ENCODE data around the gene RAB11B.
A peak's percentile ranks its signal among the peaks of the same experiment; 100 is the strongest.
"Not testable (repeated sequence)": the region's sequence is repeated elsewhere in the genome, so short reads cannot be mapped to it uniquely, and the experiment has no call there.

Gene RAB11B

DNA sequence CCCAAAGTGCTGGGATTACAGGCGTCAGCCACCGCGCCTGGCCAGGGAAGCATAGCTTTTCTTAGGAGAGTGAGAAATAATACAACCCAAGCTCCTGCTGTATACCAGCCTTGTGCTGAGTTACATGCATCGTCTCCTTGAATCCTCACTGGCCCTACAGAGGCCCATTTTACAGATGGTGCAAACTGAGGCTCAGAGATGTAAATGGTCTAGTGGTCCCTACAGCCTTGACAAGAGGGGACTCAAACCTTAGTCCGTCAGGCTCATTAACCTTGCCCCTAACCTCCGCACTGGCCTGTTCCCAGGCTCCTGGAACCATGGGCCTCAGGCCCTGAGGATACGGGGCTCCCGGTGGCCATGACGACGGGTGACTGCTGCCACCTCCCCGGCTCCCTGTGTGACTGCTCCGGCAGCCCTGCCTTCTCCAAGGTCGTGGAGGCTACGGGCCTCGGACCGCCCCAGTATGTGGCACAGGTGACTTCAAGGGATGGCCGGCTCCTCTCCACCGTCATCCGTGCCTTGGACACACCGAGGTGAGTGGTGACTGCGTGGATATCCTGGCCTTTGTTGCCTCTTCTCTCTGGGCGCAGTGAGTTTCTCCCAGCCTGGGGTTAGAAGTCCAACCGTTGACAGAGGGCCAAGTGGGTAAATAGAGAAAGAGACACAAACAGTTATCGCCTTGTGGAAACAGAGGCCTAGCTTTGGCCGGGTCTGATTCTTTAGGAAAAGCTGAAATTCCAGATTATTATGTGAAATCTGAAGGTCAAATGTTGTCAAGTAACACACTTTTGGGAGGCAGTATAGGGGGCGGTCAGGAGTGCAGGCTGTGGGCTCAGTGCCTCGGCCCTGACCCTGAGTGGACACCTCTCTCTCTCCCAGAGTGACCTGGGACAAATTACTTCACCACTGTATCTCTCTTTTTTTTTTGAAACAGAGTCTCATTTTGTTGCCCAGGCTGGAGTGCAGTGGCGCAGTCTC, 31.6 kb downstream of the RAB11B start:
- H3K4me3 ChIP-seq (ENCODE audit: low read depth, low read length): no peak overlapping the region
- no peak for DNase-seq (ENCODE audit: low read depth)
- no peak for TF ChIP-seq CTCF (conservative IDR thresholded peaks at IDR 0.05; ENCODE audit: low read depth, low read length)

- peak; percentile 98 for DNase-seq (ENCODE audit: low read depth)
- TF ChIP-seq CTCF (conservative IDR thresholded peaks at IDR 0.05; ENCODE audit: low read depth, low read length): no peak
- no peak overlapping the region for H3K4me3 ChIP-seq (ENCODE audit: low read depth, low read length)
Measured at GRCh38 chr19:8423817-8424223, 33.7 kb downstream of the RAB11B start.

DNA sequence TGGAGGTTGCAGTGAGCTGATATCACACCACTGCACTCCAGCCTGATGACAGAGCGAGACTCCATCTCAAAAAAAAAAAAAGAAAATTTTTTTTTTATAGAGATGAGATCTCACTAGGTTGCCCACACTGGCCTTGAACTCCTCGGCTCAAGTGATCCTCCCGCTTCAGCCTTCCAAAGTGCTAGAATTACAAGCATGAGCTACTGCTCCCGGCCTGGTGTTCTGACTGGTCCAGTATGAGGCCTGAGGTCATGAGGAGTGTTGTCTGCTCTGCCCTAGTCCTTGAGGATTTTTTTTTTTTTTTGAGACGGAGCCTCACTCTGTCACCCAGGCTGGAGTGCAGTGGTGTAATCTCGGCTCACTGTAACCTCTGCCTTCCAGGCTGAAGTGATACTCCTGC, 35.2 kb downstream of the RAB11B start:
- not testable (repeated sequence) for DNase-seq (ENCODE audit: low read depth); H3K4me3 ChIP-seq (ENCODE audit: low read depth, low read length)

GRCh38 chr19:8426283-8426682, 36.1 kb downstream of the RAB11B start:
- TF ChIP-seq CTCF (conservative IDR thresholded peaks at IDR 0.05; ENCODE audit: low read depth, low read length): no peak
- no peak for DNase-seq (ENCODE audit: low read depth)

GRCh38 chr19:8429044-8429443, 38.9 kb downstream of the RAB11B start:
- TF ChIP-seq CTCF (conservative IDR thresholded peaks at IDR 0.05; ENCODE audit: low read depth, low read length): no peak
- H3K4me3 ChIP-seq (ENCODE audit: low read depth, low read length): no peak overlapping the region
- no peak for DNase-seq (ENCODE audit: low read depth)

More at GRCh38 chr19:8426283-8426682, 36.1 kb downstream of the RAB11B start:
- no peak overlapping the region for H3K4me3 ChIP-seq (ENCODE audit: low read depth, low read length)

DNA sequence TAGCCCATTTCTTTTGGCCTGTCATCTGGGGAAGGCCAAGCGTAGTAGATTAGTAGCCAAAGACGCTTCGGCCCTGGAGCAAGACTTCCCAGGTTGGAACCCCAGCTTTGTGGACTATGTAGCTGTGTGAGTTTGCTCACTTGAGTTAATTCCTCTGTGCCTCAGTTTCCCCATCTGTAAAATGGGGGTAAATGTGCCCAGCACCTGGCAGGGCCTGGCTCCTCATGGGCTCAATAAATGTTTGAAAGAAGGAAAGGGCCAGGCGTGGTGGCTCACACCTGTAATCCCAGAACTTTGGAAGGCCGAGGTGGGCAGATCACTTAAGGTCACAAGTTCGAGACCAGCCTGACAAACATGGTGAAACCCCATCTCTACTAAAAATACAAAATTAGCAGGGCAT, 39.7 kb downstream of the RAB11B start:
- no peak for TF ChIP-seq CTCF (conservative IDR thresholded peaks at IDR 0.05; ENCODE audit: low read depth, low read length)
- DNase-seq (ENCODE audit: low read depth): no peak
- no peak overlapping the region for H3K4me3 ChIP-seq (ENCODE audit: low read depth, low read length)

DNA sequence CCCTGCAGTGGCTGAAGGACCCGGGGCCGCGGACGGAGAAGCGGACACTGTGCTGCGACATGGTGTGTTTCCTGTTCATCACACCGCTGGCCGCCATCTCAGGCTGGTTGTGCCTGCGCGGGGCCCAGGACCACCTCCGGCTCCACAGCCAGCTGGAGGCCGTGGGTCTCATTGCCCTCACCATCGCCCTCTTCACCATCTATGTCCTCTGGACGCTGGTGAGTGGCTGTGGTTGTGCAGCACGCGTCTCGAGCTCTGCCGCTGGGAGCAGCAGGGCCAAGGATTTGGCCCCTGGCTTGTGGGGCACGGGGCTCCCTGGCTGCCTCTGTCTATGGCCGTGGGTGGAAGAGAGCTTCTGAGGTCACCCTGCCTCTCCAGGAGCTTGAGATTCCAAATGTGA, 40.5 kb downstream of the RAB11B start:
- no peak for TF ChIP-seq CTCF (conservative IDR thresholded peaks at IDR 0.05; ENCODE audit: low read depth, low read length)
- no peak overlapping the region for H3K4me3 ChIP-seq (ENCODE audit: low read depth, low read length)
- DNase-seq (ENCODE audit: low read depth): no peak

All from choroid plexus epithelial cell (primary cell).